ENCODE measurements around the gene HSF2. TPM values are rescaled to one million over a fixed set of nuclear protein-coding genes. Genes with fewer than 3 reads are reported as not detected.
"Not testable (repeated sequence)": the region's sequence is repeated elsewhere in the genome, so short reads cannot be mapped to it uniquely, and the experiment has no call there.

HSF2 gene
- total RNA-seq, 3 donors from 2014 or later: 5.4 to 11.8 (median 6.1) TPM

DNA sequence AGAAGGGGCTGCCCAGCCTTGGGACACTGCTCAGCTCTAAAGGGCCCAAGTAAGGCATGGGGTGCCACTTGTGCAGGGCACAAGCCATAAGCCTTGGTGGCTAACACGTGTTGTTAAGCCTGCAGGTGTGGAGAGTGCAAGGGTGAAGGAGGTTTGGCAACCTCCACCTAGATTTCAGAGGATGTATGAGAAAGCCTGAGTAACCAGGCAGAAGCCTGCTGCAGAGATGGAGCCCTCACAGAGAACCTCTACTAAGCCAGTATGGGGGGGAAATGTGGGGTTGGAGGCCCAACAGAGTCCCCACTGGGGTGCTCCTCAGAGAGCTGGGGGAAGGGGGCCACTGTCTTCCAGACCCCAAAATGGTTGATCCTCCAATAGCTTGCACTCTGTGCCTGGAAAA, 39.5 kb downstream of the HSF2 start:
- intact Hi-C loops (cut with DNase I, micrococcal nuclease): no loop called here
- H3K4me3 ChIP-seq: no peak overlapping the region
- DNase-seq (no peak), ATAC-seq (no peak)
- H3K4me1 ChIP-seq (ENCODE audit: low read depth): no peaks in the 10 kb centered on the region
- no peaks in the 10 kb centered on the region for H3K36me3 ChIP-seq (ENCODE audit: low read depth)
- TF ChIP-seq, protein P1, sequence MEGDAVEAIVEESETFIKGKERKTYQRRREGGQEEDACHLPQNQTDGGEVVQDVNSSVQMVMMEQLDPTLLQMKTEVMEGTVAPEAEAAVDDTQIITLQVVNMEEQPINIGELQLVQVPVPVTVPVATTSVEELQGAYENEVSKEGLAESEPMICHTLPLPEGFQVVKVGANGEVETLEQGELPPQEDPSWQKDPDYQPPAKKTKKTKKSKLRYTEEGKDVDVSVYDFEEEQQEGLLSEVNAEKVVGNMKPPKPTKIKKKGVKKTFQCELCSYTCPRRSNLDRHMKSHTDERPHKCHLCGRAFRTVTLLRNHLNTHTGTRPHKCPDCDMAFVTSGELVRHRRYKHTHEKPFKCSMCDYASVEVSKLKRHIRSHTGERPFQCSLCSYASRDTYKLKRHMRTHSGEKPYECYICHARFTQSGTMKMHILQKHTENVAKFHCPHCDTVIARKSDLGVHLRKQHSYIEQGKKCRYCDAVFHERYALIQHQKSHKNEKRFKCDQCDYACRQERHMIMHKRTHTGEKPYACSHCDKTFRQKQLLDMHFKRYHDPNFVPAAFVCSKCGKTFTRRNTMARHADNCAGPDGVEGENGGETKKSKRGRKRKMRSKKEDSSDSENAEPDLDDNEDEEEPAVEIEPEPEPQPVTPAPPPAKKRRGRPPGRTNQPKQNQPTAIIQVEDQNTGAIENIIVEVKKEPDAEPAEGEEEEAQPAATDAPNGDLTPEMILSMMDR (IDR thresholded peaks at IDR 0.05): no peak
- H3K9me3 ChIP-seq: peaks cover 6% of the 10 kb centered on the region

DNA sequence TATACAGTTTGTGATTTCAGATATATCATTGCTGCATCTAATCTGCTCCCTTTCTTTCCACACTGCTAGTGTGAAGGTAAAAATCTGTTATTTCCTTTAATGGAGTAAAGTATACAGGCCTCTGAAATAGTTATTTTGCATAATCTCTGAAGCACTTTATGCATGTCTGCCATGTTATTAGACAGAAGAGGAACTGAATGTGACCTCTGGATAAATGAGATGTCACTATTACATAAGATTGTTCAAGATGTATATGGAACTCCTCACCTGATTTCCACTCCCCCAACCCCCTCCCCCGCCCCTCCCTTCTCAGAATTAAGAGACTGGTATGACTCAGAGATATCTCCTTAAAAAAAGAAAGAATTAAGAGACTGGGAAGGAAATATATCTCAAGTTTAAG, 45.8 kb downstream of the HSF2 start:
- Histone ChIP-seq H3K4me3 (no peak overlapping the region), H3K36me3 (ENCODE audit: low read depth) (no peaks in the 10 kb centered on the region), H3K9me3 (no peaks in the 10 kb centered on the region), H3K4me1 (ENCODE audit: low read depth) (no peaks in the 10 kb centered on the region)
- intact Hi-C loops (cut with DNase I, micrococcal nuclease): no loop called here
- DNase-seq (no peak), ATAC-seq (no peak)
- TF ChIP-seq, protein P1 (IDR thresholded peaks at IDR 0.05): no peak

DNA sequence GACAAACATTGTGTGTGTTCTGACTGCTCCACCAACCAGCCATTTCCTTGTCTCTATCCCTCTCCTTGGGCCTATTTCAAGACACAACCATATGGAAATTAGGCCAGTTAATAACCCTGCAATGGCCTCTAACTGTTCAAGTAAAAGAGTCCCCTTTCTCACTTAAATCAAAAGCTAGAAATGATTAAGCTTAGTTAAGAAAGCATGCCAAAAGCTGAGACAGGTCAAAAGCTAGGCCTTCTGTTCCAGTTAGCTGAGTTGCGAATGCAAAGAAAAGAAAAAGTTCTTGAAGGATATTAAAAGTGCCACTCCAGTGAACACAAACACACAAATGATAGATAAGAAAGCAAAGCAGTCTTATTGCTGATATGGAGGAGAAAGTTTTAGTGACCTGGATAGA, 49.6 kb downstream of the HSF2 start:
- intact Hi-C loops (cut with DNase I, micrococcal nuclease): no loop called here
- Histone ChIP-seq H3K4me1 (ENCODE audit: low read depth) (no peaks in the 10 kb centered on the region), H3K36me3 (ENCODE audit: low read depth) (no peaks in the 10 kb centered on the region), H3K9me3 (no peaks in the 10 kb centered on the region), H3K4me3 (no peak overlapping the region)
- ATAC-seq (no peak), DNase-seq (no peak)
- TF ChIP-seq, protein P1 (IDR thresholded peaks at IDR 0.05): no peak

DNA sequence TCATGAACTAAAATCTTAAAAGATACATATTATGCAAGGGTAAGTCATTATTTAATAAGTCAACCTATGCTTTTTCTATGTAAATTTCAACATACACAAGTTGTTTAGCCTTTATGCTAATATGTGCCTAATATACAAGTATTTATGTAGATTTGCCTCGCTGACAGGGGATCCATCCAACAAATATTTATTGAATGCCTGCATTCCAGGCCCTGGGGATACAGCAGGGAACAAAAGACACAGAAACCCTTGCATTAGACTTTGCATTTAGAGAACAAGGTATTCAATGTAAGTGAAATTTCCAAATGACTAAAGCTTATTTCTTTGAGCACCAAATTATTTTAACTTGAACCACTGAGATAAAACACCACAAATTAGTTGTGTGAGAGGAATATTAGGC, 53.1 kb downstream of the HSF2 start:
- intact Hi-C loops (cut with DNase I, micrococcal nuclease): no loop called here
- no peak for DNase-seq
- Histone ChIP-seq H3K36me3 (ENCODE audit: low read depth) (no peaks in the 10 kb centered on the region), H3K4me1 (ENCODE audit: low read depth) (no peaks in the 10 kb centered on the region), H3K9me3 (no peaks in the 10 kb centered on the region), H3K4me3 (no peak overlapping the region)
- TF ChIP-seq, protein P1 (IDR thresholded peaks at IDR 0.05): no peak
- no peak for ATAC-seq

DNA sequence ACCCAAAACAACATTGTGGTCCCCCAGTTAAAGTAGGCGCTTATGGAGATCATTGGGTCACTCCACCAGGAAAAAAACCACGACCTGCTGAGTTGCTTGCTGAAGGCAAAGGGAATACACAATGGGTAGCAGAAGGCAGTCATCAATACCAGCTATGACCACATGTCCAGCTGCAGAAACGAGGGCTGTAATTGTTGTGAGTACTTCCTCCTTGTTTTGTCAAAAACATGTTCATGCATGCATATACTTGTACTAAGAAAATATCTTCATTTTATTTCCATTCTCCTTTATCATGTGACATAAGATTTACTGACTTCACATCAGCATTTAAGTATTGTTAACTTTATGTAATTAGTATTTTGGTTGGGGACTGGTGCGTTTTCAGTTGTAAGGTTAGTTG, 55.2 kb downstream of the HSF2 start:
- no peaks in the 10 kb centered on the region for H3K36me3 ChIP-seq (ENCODE audit: low read depth)
- no peak for DNase-seq
- intact Hi-C loops (cut with DNase I, micrococcal nuclease): no loop called here
- no peak overlapping the region for H3K4me3 ChIP-seq
- TF ChIP-seq, protein P1 (IDR thresholded peaks at IDR 0.05): no peak
- ATAC-seq: no peak
- peaks cover 9% of the 10 kb centered on the region for H3K4me1 ChIP-seq (ENCODE audit: low read depth)
- no peaks in the 10 kb centered on the region for H3K9me3 ChIP-seq

DNA sequence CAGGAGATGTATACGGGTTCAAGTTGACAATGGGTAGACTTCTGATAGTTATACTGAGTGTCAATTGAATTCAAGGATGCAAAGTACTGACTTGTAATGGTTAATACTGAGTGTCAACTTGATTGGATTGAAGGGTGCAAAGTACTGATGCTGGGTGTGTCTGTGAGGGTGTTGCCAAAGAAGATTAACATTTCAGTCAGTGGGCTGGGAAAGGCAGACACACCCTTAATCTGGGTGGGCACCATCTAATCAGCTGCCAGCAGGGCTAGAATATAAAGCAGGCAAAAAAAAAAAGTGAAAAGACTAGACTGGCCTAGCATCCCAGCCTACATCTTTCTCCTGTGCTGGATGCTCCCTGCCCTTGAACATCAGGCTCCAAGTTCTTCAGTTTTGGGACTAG, 55.7 kb downstream of the HSF2 start:
- H3K4me3 ChIP-seq; intact Hi-C loops (cut with DNase I, micrococcal nuclease); H3K36me3 ChIP-seq (ENCODE audit: low read depth); ATAC-seq; DNase-seq; H3K9me3 ChIP-seq: not testable (repeated sequence)
- peaks cover 13% of the 10 kb centered on the region for H3K4me1 ChIP-seq (ENCODE audit: low read depth)
